Naive B cell (primary cell): ENCODE measurements around the gene SPTBN5. TPM values are rescaled to one million over a fixed set of nuclear protein-coding genes. Genes with fewer than 3 reads are reported as not detected.

Experiments
- ATAC-seq, 2 donors: fragments of 150-1000 bp; cut with Tn5 transposase; 2 replicates each; pipeline ENCODE4 v1.10.0; 2021; ENCODE audit warnings: low read depth in 2 of 2, mild to moderate bottlenecking in 2 of 2, moderate library complexity in 2 of 2
- DNase-seq: peaks from one replicate; pipeline ENCODE4 v3.0.0; 2022
- H3K27ac Mint-ChIP-seq, 6 donors: one replicate each; pipeline ENCODE4 v1.8.0; 2020 to 2022; ENCODE audit warnings: mild to moderate bottlenecking in 6 of 6, mixed read lengths in 6 of 6, moderate library complexity in 5 of 6, inconsistent platforms in 2 of 6
- H3K27me3 Mint-ChIP-seq, 3 donors: one replicate each; pipeline ENCODE4 v1.8.0; 2021 to 2022; ENCODE audit warnings: mixed read lengths in 3 of 3, mild to moderate bottlenecking in 1 of 3
- H3K36me3 Mint-ChIP-seq, 2 donors: one replicate each; pipeline ENCODE4 v1.8.0; 2020 to 2022; ENCODE audit warnings: mixed read lengths in 2 of 2, inconsistent platforms in 1 of 2, mild to moderate bottlenecking in 1 of 2
- H3K4me1 Mint-ChIP-seq, 3 donors: one replicate each; pipeline ENCODE4 v1.8.0; 2020 to 2022; ENCODE audit warnings: mixed read lengths in 3 of 3, inconsistent platforms in 1 of 3, mild to moderate bottlenecking in 1 of 3, moderate library complexity in 1 of 3
- H3K4me3 Mint-ChIP-seq, 8 donors: one replicate each; pipeline ENCODE4 v1.8.0; 2020 to 2022; ENCODE audit warnings: mild to moderate bottlenecking in 8 of 8, mixed read lengths in 8 of 8, moderate library complexity in 8 of 8, inconsistent platforms in 2 of 8
- H3K9me3 Mint-ChIP-seq, 7 donors: one replicate each; pipeline ENCODE4 v1.8.0; 2020 to 2022; ENCODE audit warnings: mixed read lengths in 7 of 7, mild to moderate bottlenecking in 5 of 7, inconsistent platforms in 2 of 7, moderate library complexity in 1 of 7
- polyA plus RNA-seq, 6 donors: library from polyadenylated mRNA; unstranded; fragments of 300-500 nt; fragmentation: Illumina TruSeq; gene quantifications; one replicate each; pipeline ENCODE4 v1.2.3, GENCODE V29; 2021; ENCODE audit warnings: low read depth in 6 of 6

Gene SPTBN5
- polyA plus RNA-seq, 6 donors from 2014 or later, result not detected

DNA sequence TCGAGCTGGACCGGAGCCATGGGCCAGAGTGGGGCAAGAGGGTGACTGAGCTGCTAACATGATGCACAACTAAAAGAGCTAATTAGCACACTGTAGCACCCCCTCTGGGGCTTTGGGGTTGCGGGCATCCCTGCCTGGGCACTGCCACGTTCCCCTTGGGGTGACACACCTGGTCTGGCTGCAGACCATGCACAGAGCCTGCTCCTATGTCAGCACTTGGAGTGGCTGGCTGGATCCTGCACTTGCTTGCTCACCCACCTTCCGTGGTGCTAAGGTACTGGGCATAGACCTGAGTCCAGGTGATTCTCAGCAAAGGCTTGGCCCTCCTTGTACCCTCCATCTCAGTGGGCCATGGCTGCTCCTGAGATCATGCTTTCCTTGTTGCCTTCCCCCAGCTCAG is 12.8 kb upstream of the SPTBN5 start:
- DNase-seq (no peak), ATAC-seq (no peak)
- Mint-ChIP-seq H3K27me3 (no peaks in the 10 kb centered on the region), H3K4me3 (peak overlapping the region in 1 of 8 donors; percentile 12), H3K9me3 (peaks cover 0 to 6% (median 6%) of the 10 kb centered on the region in 7 donors), H3K4me1 (peaks cover 6 to 9% (median 8%) of the 10 kb centered on the region in 3 donors), H3K27ac (peak overlapping the region in 1 of 6 donors; percentile 15), H3K36me3 (peaks cover 12 to 35% of the 10 kb centered on the region in 2 donors)

DNA sequence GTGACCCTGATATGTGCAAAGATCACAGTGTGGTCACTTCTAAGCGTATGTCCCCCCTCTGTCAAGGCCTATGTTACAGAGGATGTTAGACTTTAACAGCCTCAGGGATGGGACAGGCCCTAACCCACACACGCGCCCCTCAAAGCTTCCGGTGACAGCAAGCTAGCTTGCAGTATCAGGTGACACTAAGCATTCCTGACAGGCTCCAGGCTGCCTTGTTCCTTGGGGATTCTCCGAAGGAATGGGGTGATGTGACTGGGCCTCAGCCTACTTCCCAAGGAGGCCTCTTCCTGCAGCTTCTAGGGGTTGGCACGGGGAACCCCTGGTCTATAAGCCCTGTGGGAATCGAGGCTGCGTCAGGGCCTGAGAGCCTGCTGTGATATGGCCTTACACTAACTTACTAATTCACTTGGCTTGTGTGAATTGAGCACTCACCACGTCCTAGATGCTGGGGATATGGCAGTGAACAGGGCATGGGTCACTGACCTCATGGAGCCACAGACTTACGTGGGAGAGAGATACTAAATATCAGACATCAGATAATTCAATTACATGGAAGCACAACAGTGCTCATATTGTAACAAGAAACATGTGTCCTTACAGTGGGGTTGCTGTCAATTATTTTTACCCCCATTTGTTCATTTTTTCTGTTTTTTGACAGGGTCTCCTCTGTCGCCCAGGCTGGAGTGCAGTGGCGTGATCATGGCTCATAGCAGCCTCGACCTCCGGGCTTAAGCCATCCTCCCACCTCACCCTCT is 11.4 kb upstream of the SPTBN5 start:
- Mint-ChIP-seq H3K27ac (peak overlapping the region in 2 of 6 donors; percentile 1 to 47), H3K36me3 (peaks cover 12 to 35% of the 10 kb centered on the region in 2 donors)
- ATAC-seq, result peak in 1 of 2 donors; percentile 9

DNA sequence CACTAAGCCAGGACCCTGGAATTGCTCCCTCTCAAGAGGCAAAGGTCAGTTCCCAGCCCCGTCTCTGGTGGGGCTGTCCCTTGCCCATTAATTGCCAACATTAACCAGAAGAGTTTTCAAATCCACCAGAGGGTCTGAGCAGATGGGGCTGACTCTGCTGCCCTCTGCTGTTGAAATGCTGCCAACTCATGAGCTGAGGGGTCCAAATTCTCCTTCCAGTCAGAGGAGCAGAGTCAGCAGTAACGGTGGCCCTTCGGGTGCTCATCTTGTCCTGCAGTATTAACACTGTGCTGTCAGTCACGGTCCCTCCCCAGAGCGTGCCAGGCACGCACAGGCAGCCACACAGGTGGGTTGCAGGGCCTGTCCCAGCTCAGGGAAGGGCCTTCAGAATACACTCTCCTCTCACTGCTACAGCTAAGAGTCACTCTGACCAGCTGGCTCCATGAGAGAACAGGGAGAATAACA is 10.7 kb upstream of the SPTBN5 start:
- Mint-ChIP-seq H3K4me1 (peaks cover 6 to 9% (median 8%) of the 10 kb centered on the region in 3 donors), H3K4me3 (no peak overlapping the region), H3K9me3 (peaks cover 0 to 6% (median 6%) of the 10 kb centered on the region in 7 donors), H3K27ac (peak overlapping the region in 5 of 6 donors; percentile 47 to 72 (median 60)), H3K36me3 (peaks cover 12 to 30% of the 10 kb centered on the region in 2 donors), H3K27me3 (no peaks in the 10 kb centered on the region)
- DNase-seq (peak; percentile 65), ATAC-seq (peak; percentile 87 to 93)

More for the DNA sequence above, 11.4 kb upstream of the SPTBN5 start:
- Mint-ChIP-seq H3K27me3 (no peaks in the 10 kb centered on the region), H3K9me3 (peaks cover 0 to 6% (median 6%) of the 10 kb centered on the region in 7 donors), H3K4me3 (no peak overlapping the region), H3K4me1 (peaks cover 6 to 9% (median 8%) of the 10 kb centered on the region in 3 donors)
- no peak for DNase-seq

DNA sequence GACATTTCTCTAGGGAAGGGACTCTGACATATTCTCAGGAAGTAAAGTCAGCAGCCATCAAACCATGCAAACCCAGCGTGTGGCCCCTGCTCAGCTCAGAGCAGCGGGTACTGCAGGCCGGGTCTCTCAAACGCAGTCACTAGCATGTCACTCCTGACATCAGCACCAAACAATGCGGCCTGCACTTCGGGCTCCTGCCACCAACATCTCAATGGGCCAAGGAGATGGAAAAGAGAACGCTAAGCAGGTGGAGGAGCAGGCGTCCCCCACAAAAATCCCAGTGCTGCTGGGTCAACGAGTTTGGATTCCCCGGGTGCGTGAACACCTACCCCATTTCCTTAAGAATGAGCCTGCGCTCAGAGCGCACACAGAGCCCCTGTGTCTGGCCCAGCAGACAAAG is 9.9 kb upstream of the SPTBN5 start:
- H3K4me3 Mint-ChIP-seq, result no peak overlapping the region
- H3K4me1 Mint-ChIP-seq, result peaks cover 6 to 9% (median 8%) of the 10 kb centered on the region in 3 donors
- peaks cover 0 to 6% (median 6%) of the 10 kb centered on the region in 7 donors for H3K9me3 Mint-ChIP-seq
- H3K27me3 Mint-ChIP-seq, result no peaks in the 10 kb centered on the region
- H3K27ac Mint-ChIP-seq, result peak overlapping the region in 1 of 6 donors; percentile 81
- ATAC-seq (no peak), DNase-seq (no peak)
- peaks cover 12 to 27% of the 10 kb centered on the region in 2 donors for H3K36me3 Mint-ChIP-seq

DNA sequence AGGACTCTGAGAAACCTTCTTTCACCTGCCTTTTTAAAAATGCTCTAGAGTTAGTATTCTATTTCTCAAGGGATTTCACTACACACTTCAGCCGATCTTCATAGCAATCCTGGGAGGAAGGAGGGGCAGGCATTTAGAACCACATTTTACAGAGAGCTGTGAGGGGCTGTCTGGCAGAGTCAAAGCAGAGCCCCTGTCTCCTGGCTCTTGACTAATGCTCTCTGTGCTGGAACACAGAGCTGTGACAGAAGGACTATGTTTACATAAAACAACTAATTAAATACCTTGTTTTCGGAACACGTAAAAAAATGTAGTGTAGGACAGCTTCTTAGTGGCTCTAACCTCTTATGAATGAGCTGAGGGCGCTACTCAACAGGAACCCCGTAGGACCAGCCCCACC is 7.6 kb upstream of the SPTBN5 start:
- H3K9me3 Mint-ChIP-seq, result peaks cover 0 to 6% (median 4%) of the 10 kb centered on the region in 7 donors
- no peak for ATAC-seq
- H3K4me1 Mint-ChIP-seq, result peaks cover 6 to 13% (median 11%) of the 10 kb centered on the region in 3 donors
- H3K27ac Mint-ChIP-seq, result peak overlapping the region in 5 of 6 donors; percentile 0 to 86 (median 60)
- H3K27me3 Mint-ChIP-seq, result no peaks in the 10 kb centered on the region
- peak overlapping the region in 1 of 8 donors; percentile 75 for H3K4me3 Mint-ChIP-seq
- DNase-seq, result no peak
- peaks cover 6 to 7% of the 10 kb centered on the region in 2 donors for H3K36me3 Mint-ChIP-seq

DNA sequence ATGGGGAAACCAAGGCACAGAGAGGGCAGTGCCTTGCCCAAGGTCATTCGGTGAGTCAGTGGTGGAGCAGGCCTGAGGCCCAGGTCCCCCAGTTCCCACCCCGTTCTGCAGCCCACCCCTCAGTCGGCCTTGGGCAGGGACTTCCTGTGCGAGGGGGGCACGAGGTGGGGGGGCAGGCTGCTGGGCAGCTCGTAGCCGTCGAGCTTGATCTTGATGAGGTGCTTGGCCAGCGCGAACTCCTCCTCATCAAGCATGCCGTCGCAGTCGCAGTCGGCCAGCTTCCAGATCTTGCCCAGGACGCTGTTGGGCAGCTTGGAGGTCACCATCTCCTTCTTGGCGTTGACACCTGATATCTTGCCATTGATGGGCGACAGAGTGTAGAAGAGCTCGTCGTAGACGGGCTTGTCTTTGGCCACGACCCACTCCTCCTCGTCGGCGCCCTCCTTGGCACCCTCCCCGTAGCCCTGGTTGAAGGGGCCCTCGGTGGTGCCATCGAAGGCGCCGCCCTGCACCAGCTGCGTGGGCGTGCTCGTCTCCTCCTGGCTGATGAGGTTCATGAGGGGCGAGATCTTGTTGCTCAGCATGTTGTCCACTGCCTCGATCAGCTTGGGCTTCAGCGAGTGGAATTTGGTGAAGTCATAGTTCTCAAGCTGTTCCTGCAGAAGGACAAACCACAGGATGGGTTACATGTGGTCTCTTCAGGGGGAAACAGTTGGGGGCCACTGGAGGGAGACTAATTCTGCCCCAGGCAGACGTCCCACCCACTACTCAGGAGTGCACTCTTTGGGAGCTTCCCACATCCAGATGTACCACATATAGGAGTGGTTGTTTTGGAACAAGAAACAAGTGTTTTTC is 6.9 kb upstream of the SPTBN5 start:
- H3K27ac Mint-ChIP-seq, result peak overlapping the region in 3 of 6 donors; percentile 60 to 86 (median 65)
- H3K4me3 Mint-ChIP-seq, result no peak overlapping the region
- no peaks in the 10 kb centered on the region for H3K9me3 Mint-ChIP-seq
- ATAC-seq, result no peak
- peaks cover 6 to 19% (median 11%) of the 10 kb centered on the region in 3 donors for H3K4me1 Mint-ChIP-seq
- DNase-seq, result no peak
- peaks cover 0 to under 1% of the 10 kb centered on the region in 2 donors for H3K36me3 Mint-ChIP-seq
- H3K27me3 Mint-ChIP-seq, result no peaks in the 10 kb centered on the region

DNA sequence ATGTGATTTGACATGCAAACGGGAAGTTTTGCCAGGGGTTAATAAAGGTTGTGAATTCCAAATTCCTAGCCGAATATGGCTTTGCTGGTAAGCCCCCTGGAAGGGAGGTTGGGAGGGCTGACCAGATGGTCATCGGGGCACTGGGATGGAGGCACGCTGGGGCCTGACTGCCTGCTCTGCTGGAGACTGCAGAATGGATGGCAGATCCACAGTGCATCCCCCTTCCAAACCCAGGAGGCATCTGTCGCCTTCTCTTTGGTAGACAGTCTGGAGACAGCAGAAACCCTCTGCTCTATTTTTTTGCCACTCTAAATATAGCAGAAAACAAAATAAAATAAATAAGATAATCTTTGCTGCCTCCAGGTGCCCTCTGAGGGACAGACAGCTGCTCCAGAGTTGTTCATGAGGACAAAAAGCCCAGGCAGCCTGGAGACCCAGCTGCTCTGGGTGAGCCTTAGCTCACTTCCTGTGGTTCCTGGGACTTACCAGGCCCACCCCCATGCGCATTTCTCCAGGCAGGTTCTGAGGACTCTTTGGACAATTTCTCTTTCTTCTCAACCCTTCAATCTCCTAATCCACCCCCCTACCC is 6.1 kb upstream of the SPTBN5 start:
- H3K4me3 Mint-ChIP-seq, result no peak overlapping the region
- no peaks in the 10 kb centered on the region for H3K36me3 Mint-ChIP-seq
- H3K4me1 Mint-ChIP-seq, result peaks cover 13 to 27% (median 19%) of the 10 kb centered on the region in 3 donors
- no peaks in the 10 kb centered on the region for H3K9me3 Mint-ChIP-seq
- no peak for DNase-seq
- peak overlapping the region in 4 of 6 donors; percentile 14 to 71 (median 36) for H3K27ac Mint-ChIP-seq
- ATAC-seq, result no peak
- no peaks in the 10 kb centered on the region for H3K27me3 Mint-ChIP-seq

DNA sequence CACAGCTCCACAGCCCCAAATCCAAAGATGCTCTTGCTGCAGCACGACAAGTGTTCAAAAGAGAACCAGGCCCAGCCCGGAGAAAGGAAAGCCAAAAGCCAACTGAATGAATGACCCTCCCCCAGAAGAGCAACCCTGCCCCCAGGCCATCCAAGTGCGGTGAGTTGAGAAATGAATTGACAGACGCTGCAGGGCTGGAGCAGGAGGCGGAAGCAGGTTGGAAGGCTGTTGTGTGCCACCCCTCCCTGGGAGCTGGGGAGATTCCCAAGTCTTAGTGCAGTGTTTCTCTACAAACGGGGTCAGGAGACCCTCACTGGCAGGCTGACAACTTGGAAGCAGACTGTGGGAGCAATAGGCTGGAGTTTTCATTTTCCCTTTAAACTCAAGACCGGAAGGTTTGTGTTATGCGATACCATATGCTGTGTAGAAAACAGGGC is 3.5 kb upstream of the SPTBN5 start:
- Mint-ChIP-seq H3K36me3 (no peaks in the 10 kb centered on the region), H3K4me3 (no peak overlapping the region), H3K4me1 (peaks cover 22 to 43% (median 35%) of the 10 kb centered on the region in 3 donors), H3K27me3 (no peaks in the 10 kb centered on the region), H3K27ac (peak overlapping the region; percentile 33 to 93 (median 84)), H3K9me3 (no peaks in the 10 kb centered on the region)
- no peak for DNase-seq
- no peak for ATAC-seq

DNA sequence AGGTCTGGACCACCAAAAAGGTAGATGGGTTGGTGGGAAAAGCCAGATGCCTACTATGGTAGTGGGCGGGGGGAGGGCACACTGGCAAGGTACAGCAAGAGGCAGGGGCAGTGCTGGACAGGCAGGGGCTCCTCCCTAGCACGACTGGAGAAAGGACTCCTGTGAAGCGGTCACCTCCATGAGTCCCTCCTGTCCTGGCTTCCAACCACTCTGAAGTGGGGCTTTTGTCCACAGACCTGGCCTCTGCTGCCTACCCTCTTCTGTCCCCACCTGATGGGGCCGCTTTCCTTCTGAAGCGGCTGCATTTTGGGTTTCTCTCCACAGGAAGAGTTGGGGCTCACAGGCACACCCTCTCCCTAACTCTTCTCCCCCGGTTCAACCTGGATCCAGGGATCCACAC is 2.7 kb upstream of the SPTBN5 start:
- no peak overlapping the region for H3K4me3 Mint-ChIP-seq
- ATAC-seq (no peak), DNase-seq (no peak)
- H3K9me3 Mint-ChIP-seq, result no peaks in the 10 kb centered on the region
- no peaks in the 10 kb centered on the region for H3K36me3 Mint-ChIP-seq
- H3K27ac Mint-ChIP-seq, result peak overlapping the region; percentile 65 to 94 (median 91)
- H3K4me1 Mint-ChIP-seq, result peaks cover 26 to 46% (median 43%) of the 10 kb centered on the region in 3 donors
- H3K27me3 Mint-ChIP-seq, result no peaks in the 10 kb centered on the region

DNA sequence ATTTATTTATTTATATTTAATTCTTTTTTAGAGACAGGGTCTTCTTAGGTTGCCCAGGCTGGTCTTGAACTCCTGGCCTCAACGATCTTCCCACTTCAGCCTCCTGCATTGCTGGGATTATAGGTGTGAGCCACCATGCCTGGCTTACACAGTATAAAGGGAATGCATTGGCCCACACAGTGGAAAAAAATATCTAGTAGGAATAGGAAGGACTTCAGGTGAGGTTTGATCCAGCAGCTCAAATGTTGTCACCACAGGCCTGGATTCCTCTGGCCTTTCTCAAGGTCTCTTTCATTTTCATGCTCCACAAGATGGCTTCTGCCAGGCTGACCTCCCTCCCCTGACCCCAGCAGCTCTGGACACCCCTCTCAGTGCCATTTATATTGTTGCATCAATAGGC is 2.1 kb upstream of the SPTBN5 start:
- H3K4me3 Mint-ChIP-seq, result peak overlapping the region in 2 of 8 donors; percentile 51 to 69

DNA sequence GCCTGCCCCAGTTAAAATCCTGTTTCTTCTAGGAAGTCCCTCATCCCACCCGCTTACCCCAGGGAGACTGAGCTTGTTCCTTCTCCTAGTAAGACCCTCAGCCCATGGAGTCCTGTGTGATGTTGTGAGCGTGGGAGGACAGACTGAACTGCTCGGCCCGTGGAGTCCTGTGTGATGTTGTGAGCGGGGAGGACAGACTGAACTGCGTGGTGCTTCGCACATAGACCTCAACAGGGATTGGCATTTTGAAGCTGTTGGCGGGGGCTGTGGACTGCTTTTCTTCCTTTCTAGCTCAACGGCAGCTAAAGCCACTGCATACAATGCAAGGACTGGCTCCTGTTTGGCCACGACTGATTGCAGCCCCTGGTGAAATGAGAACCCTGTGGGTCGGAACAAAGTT is 1.6 kb upstream of the SPTBN5 start:
- Mint-ChIP-seq H3K9me3 (no peaks in the 10 kb centered on the region), H3K4me1 (peaks cover 26 to 46% (median 46%) of the 10 kb centered on the region in 3 donors), H3K36me3 (no peaks in the 10 kb centered on the region), H3K27ac (peak overlapping the region in 5 of 6 donors; percentile 79 to 96 (median 93)), H3K27me3 (no peaks in the 10 kb centered on the region), H3K4me3 (peak overlapping the region; percentile 55 to 89 (median 76))
- no peak for DNase-seq
- no peak for ATAC-seq

More for the DNA sequence above, 2.1 kb upstream of the SPTBN5 start:
- Mint-ChIP-seq H3K4me1 (peaks cover 26 to 46% (median 46%) of the 10 kb centered on the region in 3 donors), H3K27ac (peak overlapping the region in 5 of 6 donors; percentile 26 to 94 (median 89)), H3K27me3 (no peaks in the 10 kb centered on the region), H3K9me3 (no peaks in the 10 kb centered on the region), H3K36me3 (no peaks in the 10 kb centered on the region)
- no peak for DNase-seq
- ATAC-seq, result no peak

DNA sequence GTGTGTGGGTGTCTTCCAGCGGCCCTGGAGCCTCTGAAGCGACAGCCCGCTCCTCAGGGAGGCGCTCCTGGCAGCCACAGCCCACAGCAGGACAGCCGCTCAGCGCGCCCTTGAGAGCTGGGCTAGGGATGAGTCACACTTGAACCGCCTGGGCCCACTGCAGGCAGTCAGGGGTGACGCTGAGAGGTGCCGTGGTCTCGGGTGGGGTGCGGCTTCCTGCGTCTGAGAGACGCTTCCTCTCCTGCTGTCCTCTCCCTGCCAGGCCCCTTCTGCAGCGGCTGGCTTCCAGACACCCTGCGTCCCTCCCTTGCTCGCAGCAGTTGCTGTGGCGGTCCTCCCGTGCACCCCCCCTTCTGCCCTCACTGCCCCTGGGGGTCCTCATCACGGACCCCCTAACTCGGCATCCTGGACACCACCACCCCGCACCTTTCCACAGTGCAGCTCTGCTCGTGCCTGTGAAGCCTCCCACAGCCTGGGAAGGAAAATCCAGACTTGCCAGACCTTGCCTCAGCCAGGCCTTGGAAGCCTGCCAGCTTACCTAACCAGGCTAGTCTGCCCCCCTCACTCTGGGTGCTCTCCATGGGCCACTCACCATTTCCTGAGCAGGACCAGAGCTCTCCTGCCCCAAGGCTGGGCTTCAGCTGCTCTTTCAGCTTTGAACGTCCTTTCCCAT is 1.1 kb upstream of the SPTBN5 start:
- H3K4me3 Mint-ChIP-seq, result peak overlapping the region; percentile 55 to 89 (median 81)
- H3K27ac Mint-ChIP-seq, result peak overlapping the region; percentile 49 to 96 (median 91)
- ATAC-seq (peak; percentile 95 to 97), DNase-seq (peak; percentile 77)
- H3K4me1 Mint-ChIP-seq, result peaks cover 26 to 48% (median 47%) of the 10 kb centered on the region in 3 donors
- no peaks in the 10 kb centered on the region for H3K36me3 Mint-ChIP-seq
- H3K27me3 Mint-ChIP-seq, result no peaks in the 10 kb centered on the region
- H3K9me3 Mint-ChIP-seq, result no peaks in the 10 kb centered on the region
